Head of caudate nucleus (tissue), 42 donors: ENCODE measurements around the gene TTC4.
"Not testable (repeated sequence)": the region's sequence is repeated elsewhere in the genome, so short reads cannot be mapped to it uniquely, and the experiment has no call there.

ENCODE experiments used
- DNase-seq, 42 donors: peaks; one replicate each; pipeline versions ENCODE4 v3.0.0 to v3.0.0-alpha.2; 2020 to 2021; ENCODE audit warnings: mixed read lengths in 7 of 42
- intact Hi-C: fragments of 100-400 bp; cut with DNase I; formaldehyde crosslinking; loops from one replicate; pipeline ENCODE4 v1.15.0; 2022

Gene TTC4

DNA sequence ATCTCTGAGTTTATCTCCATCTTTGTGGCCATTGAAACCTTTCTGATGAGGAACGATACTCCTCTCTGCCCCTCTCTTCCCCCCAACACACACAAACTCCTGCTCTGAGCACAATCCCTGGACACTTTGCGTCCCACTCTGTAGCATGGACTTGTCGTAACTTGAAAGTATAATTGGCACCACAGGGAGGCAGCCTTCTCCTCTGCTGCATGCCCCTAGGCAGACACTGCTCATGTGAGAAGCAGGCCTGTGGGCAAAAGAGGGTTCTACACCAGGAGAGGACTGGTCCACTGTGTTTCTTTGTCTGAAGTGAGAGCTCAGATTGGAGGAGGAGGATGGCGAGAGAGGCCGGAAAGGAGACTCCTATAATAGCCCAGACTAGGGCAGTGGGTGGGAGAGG is 52.4 kb downstream of the TTC4 start:
- DNase-seq: peak in 13 of 42 donors; percentile 23 to 53 (median 30)
- intact Hi-C loops: loop anchor here (10.0 kb wide), 1 partner anchor 713 kb away; the partner anchor contains the start of genes TCEANC2 and TMEM59

- no peak for DNase-seq
- intact Hi-C loops: no loop called here
These were observed 57.3 kb downstream of the TTC4 start for GRCh38 chr1:54772951-54773350.

DNA sequence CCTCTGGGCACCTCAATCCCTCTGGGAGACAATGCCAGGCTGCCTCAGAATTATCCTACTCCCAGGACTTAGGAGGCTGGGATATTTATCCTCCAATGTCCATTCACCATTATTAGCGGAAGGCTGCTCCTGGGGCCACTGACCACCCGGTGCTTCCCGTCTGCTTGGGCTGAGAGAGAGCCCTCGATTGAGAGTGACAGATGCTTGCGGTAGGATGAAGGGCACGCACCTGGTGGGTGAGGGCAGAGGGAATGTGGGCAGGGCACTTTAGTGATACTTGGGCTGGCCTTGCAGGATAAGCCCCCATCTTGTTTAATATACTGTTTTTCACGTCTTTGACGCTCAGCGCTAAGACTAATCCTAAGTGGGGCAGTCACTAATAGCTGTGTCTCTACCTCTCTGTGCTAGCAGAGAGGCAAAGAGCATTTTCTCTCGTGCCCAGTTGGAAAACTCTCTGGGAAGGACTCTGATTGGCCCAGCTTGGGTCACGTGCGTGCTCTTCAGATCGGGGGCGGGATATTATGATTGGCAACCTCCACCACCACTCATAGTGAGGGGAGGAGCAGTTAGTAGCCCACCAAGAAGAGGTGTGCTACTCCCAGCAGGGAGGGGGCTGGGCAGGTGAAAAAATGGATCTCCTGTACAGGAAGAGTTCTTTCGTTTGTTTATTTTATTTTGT is 59.3 kb downstream of the TTC4 start:
- intact Hi-C loops: no loop called here
- DNase-seq: no peak

DNA sequence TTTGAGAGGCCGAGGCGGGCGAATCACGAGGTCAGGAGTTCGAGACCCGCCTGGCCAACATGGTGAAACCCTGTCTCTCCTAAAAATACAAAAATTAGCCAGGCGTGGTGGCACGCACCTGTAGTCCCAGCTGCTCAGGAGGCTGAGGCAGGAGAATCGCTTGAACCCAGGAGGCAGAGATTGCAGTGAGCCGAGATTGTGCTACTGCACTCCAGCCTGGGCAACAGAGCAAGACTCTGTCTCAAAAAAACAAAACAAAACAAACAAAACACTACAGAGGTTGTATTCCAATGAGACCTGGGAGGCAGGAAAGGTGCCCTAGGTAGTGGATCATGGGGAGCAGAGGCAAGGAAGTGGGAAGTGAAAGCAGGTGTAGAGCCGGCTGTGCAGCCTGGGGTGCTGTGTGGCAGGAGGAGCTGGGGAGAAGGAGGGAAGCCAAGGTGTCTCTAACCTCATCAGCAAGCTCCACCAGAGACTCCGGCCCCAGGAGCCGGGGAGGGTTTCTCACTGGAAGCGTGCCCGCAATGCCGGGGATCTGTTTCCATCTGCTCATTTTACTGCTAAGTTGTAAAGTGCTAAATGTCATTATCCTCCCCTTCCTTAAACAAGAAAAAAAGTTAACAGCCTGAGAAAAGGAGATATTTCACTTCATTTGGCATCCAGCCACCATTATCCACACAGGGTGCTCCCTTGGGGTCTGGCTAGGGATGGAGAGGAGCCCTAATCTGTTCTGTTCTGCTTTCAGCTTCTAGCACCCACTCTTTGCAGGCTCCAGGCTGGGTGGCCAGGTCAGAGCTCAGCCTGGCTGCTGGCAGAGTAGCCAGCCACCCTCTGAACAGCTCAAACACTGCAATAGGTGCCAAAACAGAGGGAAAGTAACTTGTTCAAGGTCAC is 60.4 kb downstream of the TTC4 start:
- intact Hi-C loops, DNase-seq: not testable (repeated sequence)

GRCh38 chr1:54777011-54777410 is 61.4 kb downstream of the TTC4 start:
- intact Hi-C loops: no loop called here
- no peak for DNase-seq

DNA sequence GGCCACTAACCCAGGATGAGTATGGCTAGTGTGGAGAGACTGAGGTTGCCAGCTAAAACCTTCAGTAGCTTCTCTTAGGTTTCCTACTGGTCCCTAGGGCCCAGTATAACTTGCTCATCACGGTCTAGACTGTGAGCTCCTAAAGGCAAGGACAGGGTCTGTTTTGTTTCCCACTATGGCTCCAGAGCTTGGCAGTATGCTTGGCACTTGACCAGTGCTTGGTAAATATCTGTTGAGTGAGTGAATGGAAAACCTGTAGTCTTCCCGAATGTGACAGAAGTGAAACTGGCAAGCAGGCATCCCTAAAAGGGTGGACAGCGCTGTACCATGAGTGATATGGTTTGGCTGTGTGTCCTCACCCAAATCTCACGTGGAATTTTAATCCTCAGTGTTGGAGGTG is 61.8 kb downstream of the TTC4 start:
- intact Hi-C loops: no loop called here
- DNase-seq: no peak

GRCh38 chr1:54781023-54781723 is 65.5 kb downstream of the TTC4 start:
- DNase-seq: peak in 16 of 42 donors; percentile 6 to 51 (median 33)
- intact Hi-C loops: no loop called here

- intact Hi-C loops: no loop called here
- no peak for DNase-seq
These were observed 66.5 kb downstream of the TTC4 start for GRCh38 chr1:54782156-54782555.

GRCh38 chr1:54782588-54782987 is 66.9 kb downstream of the TTC4 start:
- DNase-seq: no peak
- intact Hi-C loops: no loop called here

DNA sequence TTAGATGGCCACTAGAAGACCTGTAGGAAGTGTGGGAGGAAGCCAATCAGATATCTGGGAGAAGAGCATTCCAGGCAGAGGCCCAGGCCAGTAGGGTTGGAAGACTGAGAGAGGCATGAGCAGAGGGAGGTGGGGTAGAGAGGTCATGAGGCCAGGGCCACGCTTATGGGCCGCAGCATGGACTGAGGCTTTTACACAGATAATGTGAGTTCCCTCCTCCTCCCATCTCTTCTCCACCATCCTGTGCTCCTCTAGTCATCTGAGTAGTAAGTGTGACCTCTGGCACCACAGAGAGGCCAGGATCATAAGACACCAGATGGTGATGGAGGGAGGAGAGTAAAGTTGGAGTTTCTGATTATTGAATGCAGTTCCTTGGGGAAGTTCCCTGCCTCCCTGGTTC is 68.4 kb downstream of the TTC4 start:
- no peak for DNase-seq
- intact Hi-C loops: no loop called here

GRCh38 chr1:54786778-54787177 is 71.1 kb downstream of the TTC4 start:
- no peak for DNase-seq
- intact Hi-C loops: no loop called here

- no peak for DNase-seq
- intact Hi-C loops: no loop called here
These were observed 71.9 kb downstream of the TTC4 start for GRCh38 chr1:54787604-54788003.

DNA sequence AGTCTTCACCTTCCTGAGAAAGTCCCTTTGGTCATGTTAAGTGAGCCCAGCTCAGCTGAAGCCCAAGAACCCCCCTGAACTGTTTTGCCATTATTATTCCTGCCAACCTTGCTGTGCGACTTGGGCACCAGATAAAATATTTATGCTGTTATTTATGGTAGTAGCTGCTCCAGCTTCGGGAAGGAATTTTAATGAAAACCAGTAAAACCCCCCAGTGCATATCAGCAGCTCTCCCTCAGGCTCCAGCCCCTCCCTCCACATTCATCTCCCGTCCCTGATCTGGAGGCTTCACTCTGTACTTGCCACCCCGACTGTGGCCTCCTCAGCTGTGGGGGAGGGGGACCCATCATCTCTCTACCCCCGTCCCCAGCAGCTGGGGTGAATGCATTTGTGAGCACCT is 72.8 kb downstream of the TTC4 start:
- intact Hi-C loops: no loop called here
- no peak for DNase-seq

DNA sequence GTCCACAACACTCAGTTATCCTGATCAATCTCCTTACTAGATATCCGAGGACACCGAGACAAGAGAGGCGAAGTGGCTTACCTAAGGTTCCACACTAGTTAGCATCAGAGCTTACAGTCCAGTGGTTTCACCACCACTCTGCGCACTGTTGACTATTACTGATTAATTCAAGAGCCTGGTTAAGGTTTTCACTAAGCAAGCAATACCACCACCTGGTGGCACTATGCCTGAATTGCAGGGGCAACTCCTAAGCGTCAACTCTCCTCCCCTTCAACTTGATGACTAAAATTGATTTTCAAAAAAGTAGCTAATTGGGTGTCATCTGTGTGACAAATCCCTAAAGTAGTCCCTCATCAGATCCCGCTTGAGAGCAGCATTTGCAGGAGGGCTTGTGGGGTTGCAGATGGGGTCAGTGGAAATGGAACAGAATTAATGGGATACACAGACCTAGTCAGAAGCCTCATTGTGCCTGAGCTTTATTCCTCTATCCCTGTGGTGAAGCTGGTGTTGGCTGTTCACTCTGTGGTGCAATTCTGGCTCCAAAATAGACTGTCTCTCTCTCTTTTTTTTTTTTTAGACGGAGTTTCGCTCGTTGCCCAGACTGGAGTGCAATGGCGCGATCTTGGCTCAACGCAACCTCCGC is 76.3 kb downstream of the TTC4 start:
- DNase-seq: peak in 1 of 42 donors; percentile 13
- intact Hi-C loops: no loop called here
